GM12891 (cell line): Measurements from ENCODE around the gene CMKLR1.

Experiments
- DNase-seq: peaks from one replicate; pipeline ENCODE4 v3.0.0; 2011; ENCODE audit warnings: low spot score; ENCODE audit not compliant: insufficient read length
- FAIRE-seq: peaks from 2 replicates; lab custom pipeline; 2011; peaks lifted over from hg19 to GRCh38; lab: Jason Lieb, UNC
- PAX5 ChIP-seq: IDR thresholded peaks from 2 replicates; pipeline ENCODE4 v1.6.1; 2011; ENCODE audit warnings: low read length, moderate library complexity, mild to moderate bottlenecking; ENCODE audit not compliant: insufficient read depth, severe bottlenecking
- POLR2A ChIP-seq: IDR thresholded peaks from 2 replicates; pipeline ENCODE4 v1.6.1; 2011; ENCODE audit warnings: low read depth, low read length, control low read depth
- POLR2AphosphoS5 ChIP-seq: IDR thresholded peaks from 2 replicates; pipeline ENCODE4 v1.6.1; 2011; ENCODE audit warnings: low read depth, low read length, control low read depth
- POU2F2 ChIP-seq: IDR thresholded peaks from 2 replicates; pipeline ENCODE4 v1.6.1; 2011; ENCODE audit warnings: low read depth, mild to moderate bottlenecking, control low read depth, low read length, moderate library complexity
- SPI1 ChIP-seq: IDR thresholded peaks from 2 replicates; pipeline ENCODE4 v1.6.1; 2011; ENCODE audit warnings: low read depth, low read length, control low read depth
- TAF1 ChIP-seq: IDR thresholded peaks from 2 replicates; pipeline ENCODE4 v1.6.1; 2011; ENCODE audit warnings: low read depth, low read length, control low read depth

Gene CMKLR1

DNA sequence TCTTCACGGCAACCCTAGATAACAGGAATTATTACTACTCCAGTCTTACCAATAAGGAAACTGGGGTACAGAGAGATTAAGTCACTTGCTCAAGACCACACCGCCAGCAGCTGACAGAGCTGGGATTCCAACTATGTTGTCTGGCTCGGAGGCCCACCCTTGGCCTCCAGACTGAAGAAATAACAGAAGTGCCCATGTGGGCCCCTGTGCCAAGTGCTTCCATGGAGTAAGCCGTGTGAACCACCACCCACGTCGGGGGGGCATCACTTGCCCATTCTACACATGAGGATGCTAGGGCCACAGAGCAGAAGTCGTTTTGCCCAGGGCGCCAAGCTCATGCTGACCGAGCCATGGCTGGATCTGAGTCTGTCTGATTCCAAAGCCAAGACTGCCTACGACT lies 926 bp upstream of the CMKLR1 start:
- DNase-seq, result no peak
- FAIRE-seq, result no peak
- TF ChIP-seq PAX5 (no peak), POU2F2 (no peak), POLR2AphosphoS5 (no peak), POLR2A (no peak), TAF1 (no peak), SPI1 (no peak)

DNA sequence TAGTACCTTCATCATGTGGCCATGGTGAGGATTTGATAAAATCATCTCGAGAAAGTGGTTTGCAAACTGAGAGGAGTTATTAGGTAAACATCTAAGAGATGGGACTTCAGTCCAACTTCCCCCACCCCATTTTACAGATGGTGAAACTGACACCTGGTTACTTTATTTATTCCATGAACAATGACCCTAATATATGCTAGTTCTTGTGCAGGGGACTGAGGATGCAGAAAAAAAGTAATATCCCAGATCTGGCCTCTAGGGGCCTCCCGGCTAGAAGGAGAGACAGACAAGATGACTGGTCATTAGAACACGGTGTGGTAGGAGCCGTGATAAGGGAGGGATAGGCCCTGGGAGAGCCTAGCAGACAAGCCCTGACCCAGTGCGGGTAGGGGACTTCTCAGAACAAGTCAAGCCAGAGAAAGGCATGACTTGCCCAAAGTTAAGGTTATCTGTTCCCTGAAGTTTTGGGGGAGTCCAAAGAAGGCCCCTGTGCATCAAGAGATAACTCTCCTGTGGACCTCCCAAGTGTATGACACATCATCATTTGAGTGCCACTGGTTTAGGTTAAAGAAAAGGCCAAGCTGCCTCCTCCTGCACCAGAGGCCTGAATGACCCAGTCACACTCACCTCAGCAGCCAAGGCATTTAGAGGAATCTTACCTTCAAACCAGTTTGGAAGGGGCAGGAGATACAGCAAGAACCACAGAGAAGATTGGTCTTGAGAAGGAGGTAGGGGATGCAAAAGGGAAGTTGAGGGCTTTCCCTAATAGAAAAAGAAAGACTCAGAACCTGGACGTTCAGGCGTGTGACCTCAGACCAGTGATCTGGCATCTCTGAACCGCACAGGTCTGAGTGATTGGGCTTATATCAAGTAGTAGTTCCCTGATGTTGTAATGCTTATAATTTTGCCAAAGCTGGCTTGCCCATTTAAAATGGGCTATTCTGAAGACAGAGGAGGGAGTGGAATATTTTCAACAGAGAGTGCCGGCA lies 1.6 kb downstream of the CMKLR1 start:
- peak; percentile 37 for DNase-seq

DNA sequence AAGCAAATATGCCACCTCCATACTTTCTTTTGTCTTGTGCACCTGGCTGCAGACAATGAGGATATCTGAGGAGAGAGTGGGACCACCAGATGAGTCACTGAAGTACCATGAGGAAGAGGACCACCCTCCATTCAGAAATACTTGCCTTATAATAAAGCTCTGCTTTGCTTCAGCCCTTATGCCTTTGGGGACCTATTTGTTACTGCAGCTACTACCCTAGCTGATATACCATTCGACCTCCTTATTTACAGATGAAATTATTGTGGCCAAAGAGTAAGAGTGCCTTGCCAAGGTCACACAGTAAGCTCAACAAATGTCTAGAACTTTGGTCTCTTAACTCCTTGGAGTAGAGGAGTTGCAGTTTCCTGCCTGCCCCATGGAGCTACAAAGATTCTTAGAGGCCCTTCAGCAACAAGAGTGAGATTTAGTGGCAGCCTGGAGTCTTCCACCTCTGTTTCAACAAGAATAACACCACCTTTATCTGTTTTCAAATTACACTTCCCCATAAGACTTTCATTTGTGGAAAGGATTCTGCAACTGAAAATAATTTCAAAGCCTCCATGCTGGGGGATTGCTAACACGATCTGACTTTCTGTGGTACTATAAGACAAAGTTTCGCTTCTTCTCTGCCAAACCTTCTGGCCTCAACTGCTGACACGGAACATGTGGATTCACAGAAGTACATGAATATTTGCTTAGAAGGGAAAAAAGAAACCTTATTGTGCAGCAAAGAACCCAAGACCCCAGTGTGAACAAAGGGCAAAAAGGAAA lies 3.6 kb downstream of the CMKLR1 start:
- DNase-seq (peak; percentile 34), FAIRE-seq (peak; percentile 75)
- TF ChIP-seq TAF1 (no peak), POU2F2 (peak; percentile 52; the same call in 1 of the 2 replicates), POLR2AphosphoS5 (no peak), SPI1 (peak; percentile 92), POLR2A (no peak), PAX5 (no peak)

More for the DNA sequence above, 1.6 kb downstream of the CMKLR1 start:
- peak; percentile 83 for FAIRE-seq
- TF ChIP-seq TAF1 (0 out of 2 replicates have a peak, but pooled peaks have one; percentile 43), POLR2AphosphoS5 (peak; percentile 66; the same call in 1 of the 2 replicates), PAX5 (no peak), SPI1 (no peak), POU2F2 (peak; percentile 66; the same call in 1 of the 2 replicates)

DNA sequence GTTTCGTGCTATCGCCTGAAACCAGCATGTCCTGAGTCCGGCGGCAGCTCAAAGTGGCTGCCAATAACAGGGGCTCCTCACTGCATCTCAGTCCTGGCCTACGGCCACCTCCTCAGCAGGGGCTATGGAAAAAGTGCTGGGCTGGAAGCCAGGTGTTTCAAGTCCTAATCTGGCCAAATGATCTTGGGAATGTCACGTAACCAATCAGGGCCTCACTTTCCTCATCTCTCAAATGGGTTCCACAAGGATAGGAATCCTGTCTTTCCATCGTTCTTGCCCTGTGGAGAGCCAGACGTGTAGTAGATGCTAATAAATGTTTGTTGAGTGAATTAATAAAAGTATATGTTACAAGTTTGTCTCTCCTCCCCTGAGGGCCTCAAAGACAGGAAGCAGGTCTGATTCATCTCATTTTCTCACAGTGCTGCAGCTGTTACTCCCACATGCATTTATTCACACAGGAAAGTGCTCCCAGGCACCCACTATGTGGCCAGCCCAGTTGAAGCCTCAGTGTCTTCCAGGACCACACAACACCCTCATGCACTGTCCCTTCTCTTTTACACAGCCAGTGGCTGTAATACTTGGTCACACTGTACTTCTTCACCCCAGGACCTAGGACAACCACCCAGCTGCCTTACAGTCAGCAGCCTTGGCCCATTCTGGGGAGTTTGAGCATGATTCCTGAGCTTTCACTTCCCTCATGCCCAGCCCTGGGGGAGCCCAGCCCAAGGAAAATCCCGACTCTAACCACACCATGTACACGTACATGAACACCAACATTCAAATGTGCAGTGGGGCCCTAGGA lies 5.0 kb downstream of the CMKLR1 start:
- peak; percentile 82 for FAIRE-seq
- TF ChIP-seq PAX5, result no peak
- peak; percentile 92 for TF ChIP-seq POU2F2
- TF ChIP-seq SPI1, result peak; percentile 57
- peak; percentile 53 for TF ChIP-seq POLR2A
- peak; percentile 39; the same call in 1 of the 2 replicates for TF ChIP-seq POLR2AphosphoS5

DNA sequence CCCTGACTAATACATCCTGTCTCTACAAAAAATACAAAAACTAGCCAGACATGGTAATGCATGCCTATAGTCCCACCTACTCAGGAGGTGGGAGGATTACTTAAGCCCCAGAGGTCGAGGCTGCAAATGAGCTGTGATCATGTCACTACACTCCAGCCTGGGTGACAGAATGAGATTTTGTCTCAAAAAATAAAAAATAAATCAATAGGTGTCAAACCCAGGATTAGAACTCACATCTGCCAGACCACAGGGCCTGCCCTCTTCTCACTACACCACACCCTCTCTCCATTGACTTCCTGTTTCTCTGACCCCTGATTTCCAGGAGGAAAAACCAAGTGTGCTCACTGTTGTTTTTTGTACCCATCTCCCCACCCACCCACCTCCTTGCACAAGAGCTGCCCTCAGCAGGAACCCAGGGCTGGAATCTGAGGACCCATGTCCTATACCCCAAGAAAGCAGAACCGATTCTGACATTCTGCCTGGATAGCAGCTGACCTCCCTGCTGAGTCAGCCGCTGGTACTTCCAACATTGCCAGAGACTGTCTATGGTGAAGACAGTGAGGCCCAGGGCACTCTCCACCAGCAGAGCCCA lies 6.2 kb downstream of the CMKLR1 start:
- TF ChIP-seq TAF1 (no peak), SPI1 (peak; percentile 73)
- FAIRE-seq (peak; percentile 9), DNase-seq (no peak)

More for the DNA sequence above, 5.0 kb downstream of the CMKLR1 start:
- no peak for DNase-seq

DNA sequence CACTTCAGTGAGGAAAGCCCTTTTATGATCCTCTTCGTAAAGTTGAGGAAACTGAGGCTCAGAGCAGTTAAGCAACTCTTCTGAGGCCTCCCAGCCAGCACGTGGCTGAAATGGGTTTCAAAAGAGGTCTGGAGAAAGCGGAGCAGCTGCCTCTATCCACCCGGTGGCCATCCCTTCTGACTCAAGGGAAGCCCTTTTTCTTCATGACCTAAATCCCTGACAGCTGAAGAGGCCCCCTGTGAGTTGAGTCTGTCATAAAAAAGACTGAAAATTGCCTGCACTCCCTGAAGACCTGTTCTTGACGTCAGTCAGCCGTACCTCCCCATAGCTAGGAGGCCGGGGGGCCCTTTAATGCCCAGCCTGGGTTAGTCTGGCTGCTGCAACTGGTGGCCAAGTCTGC lies 10.7 kb downstream of the CMKLR1 start:
- no peak for TF ChIP-seq SPI1
- TF ChIP-seq PAX5, result no peak
- TF ChIP-seq TAF1, result no peak
- no peak for TF ChIP-seq POLR2AphosphoS5
- FAIRE-seq, result no peak
- DNase-seq, result no peak

DNA sequence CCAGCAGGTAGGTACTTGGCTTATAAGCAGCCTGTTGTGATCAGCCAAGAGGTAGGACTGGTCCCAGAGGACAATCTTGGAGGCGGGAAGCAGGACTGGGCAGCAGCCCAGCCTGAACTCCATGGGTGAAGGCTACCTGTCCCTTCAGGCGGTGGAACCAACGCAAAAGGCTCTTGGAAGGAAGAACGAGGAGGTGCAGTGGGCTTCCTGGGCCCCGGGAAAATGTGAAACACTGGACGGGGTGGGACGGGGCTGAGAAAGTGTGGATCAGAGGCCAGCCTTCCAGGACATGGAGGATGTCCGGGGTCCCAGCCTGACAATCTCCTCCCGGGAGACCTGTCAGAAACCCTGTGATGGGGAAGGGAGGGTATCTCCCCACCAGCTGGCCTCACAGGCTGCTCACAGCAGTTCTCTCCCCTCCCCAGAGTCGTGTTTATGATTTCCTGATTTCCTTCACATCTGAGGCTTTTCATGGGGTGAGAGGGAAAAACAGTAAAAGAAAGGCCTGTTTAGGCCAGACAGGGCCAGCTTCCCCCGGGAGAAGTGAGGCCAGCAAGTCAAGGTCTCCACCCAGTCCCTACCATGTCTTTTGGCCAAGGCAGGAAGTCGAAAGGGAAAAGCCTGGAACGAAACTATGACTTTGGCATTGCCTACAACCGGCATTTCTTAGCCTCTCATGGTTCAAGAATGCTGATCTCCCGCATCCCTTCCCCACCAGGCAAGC lies 11.3 kb downstream of the CMKLR1 start:
- TF ChIP-seq SPI1, result no peak
- TF ChIP-seq POU2F2, result no peak
- TF ChIP-seq POLR2AphosphoS5, result no peak
- TF ChIP-seq POLR2A, result no peak
- no peak for TF ChIP-seq TAF1
- TF ChIP-seq PAX5, result no peak
- FAIRE-seq (no peak), DNase-seq (no peak)

DNA sequence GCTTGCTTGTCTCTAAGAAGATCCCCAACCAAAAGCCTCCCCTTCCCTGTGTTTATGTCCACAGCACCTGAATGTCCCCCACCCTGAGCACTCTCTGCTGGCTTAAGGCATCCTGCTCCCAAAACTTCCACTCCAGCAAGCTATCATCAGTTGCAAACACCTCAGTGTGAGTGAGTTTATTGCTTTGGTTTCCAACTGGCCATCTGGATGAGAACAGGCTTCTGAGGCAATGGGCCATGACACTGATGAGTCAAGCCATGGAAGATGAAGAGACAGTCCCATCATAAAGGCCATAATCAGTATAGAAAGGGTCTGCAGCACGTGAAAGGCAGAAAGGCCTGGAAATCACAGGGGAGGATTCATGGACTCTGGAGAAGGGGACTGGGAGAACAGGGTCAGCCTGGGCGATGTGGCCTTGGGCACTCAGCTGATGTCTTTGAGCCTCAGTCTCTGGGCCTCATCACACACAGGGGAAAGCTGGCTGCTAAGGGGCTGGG lies 12.8 kb downstream of the CMKLR1 start:
- TF ChIP-seq SPI1 (no peak), POLR2AphosphoS5 (no peak), POU2F2 (no peak), TAF1 (no peak), POLR2A (no peak), PAX5 (no peak)
- FAIRE-seq, result no peak
- no peak for DNase-seq
